GM18505 (cell line): ENCODE data around the gene MAPKAPK3.

Source experiments
- ATAC-seq: cut with Tn5 transposase; IDR thresholded peaks from one replicate; pipeline ENCODE4 v1.9.1; 2021; ENCODE audit not compliant: unreplicated experiment
- POLR2A ChIP-seq: IDR thresholded peaks from 4 replicates; pipeline ENCODE4 v1.6.1; 2011; ENCODE audit warnings: borderline replicate concordance; ENCODE audit not compliant: insufficient read depth, insufficient read length; ENCODE audit errors: extremely low read depth

The MAPKAPK3 gene

DNA sequence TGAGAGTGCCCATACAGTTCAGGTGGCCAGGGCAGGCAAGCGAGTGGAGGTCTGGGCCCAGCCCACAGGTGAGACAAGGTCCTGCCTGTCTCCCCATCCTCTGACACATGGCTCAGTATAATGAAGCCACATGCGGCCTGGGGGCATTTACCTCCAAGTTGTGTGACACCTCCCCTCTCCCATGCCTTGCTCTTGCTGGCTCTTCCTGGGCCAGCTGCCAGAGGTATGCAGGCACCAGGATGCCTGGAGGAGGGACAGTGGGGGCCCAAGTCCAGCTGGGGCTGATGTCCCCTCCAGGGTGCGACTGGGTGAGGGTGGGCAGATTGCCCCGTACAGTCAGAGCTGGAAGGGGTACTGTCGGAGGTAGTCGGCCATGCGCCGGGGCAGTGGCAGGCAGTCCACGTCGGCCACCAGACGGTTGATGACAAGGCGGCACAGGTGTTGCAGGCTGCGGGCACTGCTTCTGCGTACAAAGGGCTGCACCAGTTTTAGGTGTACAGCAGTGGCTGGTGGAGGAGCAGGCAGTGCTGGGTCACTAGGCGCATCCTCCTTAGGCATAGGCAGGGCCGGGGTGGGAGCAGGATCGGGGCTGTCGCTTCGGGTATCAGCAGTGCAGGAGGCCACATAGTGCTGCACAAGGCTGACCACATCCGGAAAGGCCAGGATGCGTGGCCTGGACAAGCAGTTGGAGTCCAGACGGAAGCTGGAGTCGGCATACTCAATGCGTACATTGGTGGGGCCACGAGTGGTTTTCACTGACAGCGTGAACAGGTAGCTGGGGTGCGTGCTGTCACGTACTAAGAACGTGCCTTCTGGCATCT lies 9.5 kb upstream of the MAPKAPK3 start:
- no peak for ATAC-seq
- no peak for TF ChIP-seq POLR2A

DNA sequence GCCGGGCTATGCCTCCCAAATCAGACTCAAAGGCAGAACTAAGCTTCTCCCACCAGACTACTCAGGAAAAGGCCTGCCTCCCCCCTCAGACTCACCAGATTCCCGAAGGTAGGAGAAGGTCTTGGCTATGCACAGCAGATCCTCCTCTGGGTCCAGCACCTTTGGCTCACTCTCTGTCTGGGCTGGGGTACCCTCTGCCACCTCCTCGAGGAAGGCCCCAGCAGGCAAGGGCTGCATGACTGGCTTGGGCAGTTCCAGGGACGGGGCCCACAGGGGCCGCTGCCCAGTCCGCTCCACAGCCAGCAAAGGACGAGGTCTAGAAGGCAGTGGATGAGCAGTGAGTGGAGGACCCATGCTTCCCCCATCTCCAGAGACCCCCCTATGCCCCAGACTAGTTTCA lies 8.7 kb upstream of the MAPKAPK3 start:
- no peak for ATAC-seq
- TF ChIP-seq POLR2A, result no peak

DNA sequence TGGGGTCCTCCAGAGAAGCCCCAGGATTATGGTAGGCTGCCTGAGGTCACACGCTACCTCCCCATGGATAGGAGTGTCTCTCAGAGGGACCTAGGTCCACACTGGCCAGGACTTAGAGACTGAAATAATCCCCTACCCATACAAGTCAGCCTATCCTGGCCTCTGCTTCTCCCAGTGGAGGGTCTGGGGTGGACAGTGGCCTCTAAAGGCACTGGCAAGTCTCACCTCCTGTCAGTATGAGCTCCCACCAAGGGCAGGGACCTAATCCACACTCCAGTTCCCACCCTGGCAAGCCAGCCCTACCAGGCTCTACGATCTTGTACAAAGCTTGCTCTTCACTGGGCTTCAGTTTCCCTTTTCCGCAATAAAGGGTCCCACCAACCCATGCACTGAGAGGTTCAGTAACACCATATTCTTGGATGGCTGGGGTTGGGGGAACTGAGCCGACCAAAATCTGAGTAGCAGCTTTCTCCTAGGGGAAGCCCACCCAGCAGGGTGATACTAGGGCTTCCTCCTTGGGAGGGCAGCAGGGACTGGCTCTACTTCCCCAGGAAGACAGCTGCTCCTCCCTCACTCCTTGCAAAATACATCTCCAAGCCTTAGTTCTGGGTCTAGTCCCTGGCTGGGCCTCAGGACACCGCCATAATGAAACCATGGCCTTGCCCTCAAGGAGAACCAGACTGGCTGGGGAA lies 7.7 kb upstream of the MAPKAPK3 start:
- no peak for ATAC-seq
- no peak for TF ChIP-seq POLR2A

DNA sequence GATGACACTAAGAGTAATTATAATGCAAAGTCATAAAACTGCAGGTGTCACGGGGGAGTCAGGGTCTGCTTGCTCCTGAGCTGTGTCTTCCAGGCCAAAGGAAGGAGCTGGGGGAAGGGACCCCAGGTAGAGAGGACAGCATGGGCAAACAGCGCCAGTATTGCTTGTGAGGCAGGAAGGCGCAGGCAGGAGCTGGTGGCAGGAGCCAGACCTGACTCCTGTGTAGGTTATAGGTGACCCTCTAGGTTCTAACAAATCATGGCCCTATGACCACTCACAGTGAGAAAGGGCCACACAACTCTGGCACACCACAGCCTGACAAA lies 7.2 kb upstream of the MAPKAPK3 start:
- no peak for ATAC-seq
- TF ChIP-seq POLR2A, result no peak

DNA sequence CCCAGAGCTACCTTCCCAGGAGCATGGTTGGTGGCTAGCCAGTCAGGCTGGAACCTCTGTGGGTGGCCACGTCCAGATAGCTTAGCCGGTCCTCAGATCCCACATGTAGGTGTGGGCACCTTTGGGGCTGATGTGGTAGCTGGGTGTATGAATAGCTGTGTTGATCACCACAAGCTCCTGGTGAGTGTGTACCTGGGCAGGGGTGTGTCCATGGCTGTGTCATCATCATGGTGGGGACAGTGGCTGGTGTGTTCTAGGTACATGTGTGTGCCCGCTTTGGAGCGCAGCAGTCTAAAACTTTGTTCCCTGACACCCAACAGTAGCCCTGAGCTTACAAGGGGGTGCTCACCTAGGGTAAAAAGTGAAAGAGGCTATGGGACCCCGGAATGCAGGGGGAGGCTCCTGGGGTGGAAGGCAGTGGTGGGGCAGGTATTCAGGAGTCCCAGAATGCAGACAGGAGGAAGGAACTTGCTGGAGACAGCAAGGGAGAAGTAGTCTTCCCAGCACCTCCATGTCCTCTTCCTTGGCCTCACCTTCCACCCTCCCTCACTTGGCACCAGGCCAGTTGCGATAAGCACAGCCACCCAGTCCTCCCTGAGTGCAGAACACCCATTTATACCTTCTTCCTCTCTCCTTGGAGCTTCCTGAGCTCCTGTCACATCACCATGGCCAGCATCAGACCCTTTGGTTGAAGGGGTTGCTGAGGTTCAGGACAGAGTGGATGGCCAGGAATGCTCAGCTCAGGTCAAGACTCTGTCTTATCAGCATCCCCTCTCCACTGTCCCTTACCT lies 6.6 kb upstream of the MAPKAPK3 start:
- TF ChIP-seq POLR2A, result no peak
- ATAC-seq, result no peak

DNA sequence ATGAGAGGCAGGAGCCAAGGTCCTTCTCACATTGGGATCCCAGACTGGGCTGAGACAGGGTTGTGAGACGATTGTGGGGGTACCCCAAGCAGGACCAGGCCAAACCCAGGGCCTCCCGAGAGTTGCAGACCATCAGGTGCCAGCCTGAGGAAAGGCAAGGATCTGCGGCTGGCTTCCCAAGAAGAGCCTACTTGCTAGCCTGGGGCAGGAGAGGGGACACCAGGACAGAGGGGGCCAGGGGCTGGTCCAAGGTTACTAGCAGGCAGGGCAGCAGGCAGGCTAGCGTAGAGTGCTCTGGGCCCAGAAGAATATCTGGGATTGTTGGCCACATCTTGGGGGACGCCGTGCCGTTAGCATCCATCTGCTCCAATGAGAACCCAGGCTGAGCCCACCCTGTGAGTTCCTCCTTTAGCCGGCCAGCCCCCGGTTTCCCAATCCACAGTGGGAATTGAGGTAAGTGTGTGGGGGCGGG lies 5.9 kb upstream of the MAPKAPK3 start:
- no peak for TF ChIP-seq POLR2A
- no peak for ATAC-seq

DNA sequence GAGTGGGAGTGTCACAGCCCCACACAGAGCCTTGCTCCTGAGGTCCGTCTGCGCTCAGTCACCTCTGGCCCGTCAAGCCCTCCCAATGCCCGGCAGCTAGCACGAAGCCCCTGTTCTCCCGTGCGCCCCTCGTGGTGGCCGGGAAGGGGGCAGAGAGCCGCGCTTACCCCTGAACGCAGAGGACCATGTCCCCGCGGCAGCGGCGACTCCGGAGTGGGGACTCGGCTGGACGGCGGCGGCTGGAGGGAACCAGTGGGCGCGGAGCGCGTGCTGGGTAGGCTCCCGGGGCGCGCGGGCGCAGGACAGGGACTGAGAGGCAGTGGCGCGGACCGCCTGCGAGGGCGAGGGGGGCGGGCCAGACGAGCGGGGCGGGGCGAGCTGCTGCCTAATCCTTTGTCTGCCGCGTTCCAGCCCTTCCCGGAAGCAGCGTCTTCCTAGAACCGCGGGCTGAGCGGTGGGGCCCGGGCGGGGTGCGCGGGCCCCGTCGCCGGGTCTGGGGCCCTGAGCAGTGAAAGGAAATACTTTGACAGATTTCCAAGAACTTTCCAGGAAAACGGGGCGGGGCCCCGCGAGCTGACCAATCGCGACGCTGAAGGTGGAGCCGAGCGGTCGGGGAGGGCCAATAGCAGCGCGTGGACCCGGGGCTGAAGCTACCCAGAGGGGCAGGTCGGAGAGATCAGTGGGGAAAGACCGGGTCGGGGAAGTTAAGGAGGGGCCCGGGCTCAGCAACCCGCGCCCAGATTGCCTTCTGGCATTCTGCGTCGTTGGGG lies 5.3 kb upstream of the MAPKAPK3 start, which contains the start of gene CISH:
Gene CISH (minus strand): TSS at position 311 of the 770 bp plus-strand sequence. CDS start 124 bp downstream, at position 187.
- peak; percentile 55 for TF ChIP-seq POLR2A
- peak; percentile 63 for ATAC-seq

DNA sequence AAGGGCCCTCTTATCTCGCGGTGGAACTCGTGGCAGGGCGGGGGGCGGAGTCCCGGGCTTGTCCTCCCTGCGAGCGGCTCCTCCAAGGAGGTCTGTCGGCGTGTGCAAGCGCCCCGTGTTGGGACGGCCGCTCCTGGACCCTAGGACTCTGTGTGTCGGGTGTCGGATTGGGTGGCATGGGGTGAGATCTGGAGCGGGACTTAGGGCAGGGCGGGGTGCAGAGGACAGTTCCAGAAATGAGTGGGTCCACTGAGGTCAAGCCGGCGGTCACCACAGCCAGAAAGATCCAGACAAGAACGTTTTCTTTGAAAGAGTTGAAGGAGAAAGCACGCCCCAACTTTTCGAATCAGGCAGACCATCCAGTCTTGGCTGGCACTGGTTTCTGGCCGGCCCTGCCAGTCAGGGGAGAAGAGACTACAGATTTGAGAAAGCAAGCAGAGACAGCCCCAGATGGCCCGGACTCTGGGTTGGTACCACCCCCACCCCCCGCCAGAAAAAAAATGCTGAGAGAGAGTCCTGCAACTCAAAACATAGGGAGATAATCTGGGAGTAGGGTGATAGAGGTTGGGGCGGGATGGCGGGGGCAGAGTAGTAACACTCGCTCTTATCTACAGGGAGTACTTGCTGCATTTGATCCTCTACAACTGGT lies 4.6 kb upstream of the MAPKAPK3 start:
- TF ChIP-seq POLR2A, result no peak
- ATAC-seq, result no peak

DNA sequence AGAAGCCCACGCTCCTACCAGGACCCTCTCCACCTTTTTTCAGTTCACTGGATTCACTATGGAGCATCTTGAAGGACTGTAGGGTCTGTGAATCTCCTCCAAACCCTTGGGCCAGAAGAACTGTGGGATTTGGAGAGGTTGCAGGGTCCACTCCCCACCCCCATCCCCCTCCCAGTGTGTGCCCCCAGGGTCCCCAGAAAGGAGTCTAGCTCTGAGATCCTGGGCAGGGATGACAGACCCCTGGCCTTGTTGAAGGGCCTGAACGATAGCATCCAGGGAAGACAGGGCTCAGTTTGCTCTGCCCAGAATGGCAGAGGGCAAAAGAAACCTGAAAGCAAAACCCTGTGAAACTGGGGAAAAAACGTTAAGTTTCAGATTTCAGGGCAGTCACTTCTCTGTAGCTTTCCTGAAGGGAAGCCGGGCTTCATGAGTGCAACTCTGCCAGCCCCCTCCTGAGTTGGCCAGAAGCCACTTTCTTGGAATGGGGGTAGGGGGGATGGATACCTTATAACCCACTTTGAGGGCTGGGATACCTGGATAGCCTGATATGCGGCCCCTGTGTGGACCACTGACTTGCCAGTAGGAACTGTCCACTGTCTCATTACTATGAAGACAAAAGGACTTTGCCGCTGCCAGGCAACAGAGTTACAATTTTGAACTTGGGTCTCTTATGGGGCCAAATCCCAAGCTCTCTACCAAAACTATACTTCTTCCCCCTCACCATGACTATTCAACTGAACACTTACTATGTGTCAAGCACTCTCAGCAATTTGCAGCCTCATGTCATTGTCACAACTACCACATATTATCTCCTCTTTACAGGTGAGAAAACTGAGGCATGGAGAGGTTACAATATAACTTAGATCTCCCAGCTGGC lies 3.7 kb upstream of the MAPKAPK3 start:
- TF ChIP-seq POLR2A, result no peak

DNA sequence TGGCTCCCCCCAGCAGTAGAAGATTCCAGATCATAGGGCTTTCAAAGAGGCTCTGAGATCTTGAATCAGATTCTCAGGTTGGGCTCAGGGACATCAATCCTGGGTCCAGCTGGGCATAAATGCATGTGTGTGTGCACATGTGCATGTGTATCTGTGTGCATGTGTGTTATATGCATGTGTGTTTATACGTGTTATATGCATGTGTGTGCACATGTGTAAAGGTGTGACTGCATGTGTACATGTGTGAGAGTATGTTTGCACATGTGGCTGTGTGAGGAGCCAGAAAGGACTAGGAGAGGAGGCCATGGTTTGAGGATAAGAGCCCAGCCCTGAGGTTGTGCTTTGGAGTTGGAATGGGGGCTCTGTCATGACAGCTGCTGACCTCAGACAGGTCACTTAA lies 1.8 kb upstream of the MAPKAPK3 start:
- ATAC-seq, result no peak
- TF ChIP-seq POLR2A, result no peak

More for the DNA sequence above, 3.7 kb upstream of the MAPKAPK3 start:
- ATAC-seq, result no peak

DNA sequence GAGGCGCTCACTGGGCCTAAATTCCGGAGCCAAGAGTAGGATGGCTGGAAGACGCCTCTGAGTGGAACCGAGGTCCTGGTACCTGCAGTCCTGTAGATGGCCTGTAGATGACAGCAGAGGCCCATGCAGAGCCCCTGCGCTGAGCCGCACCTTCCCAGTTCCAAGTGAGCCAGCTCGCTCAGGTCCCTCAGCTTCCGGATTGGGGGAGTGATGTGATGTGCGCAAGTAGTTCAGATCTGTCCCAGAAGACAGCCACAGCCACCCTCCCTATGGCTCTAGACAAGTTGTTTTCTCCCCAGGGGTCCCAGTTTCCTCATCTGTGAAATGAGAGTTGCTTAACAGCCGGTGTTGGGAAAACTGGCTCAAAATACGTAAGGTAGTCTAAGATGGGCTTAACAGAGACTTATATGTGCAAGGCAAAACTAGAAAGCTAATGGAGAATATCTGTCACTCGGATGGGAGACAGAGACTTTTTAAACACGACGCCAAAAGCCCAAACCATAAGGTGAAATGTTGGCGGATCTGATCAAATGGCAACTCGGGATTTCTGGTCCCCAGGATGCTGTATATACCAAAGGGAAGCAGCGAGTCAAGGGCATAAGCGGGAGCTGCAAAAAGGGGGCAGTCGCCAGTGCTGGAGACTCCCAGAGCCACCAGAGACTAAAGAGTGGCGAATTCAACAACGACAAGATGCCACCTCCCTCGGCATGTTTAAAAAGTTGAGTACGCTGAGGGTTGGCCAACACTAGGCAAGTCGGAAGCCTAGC lies 765 bp upstream of the MAPKAPK3 start:
- TF ChIP-seq POLR2A, result no peak
- peak; percentile 25 for ATAC-seq
